ENCODE results near the gene ARAP1.
A peak's percentile ranks its signal among the peaks of the same experiment; 100 is the strongest.
"Not testable (repeated sequence)": the region's sequence is repeated elsewhere in the genome, so short reads cannot be mapped to it uniquely, and the experiment has no call there.

ARAP1 gene
- total RNA-seq = 168 to 186 reads per million in 2 donors

GRCh38 chr11:72752088-72752914 lies at the start of gene ARAP1:
Gene ARAP1, minus strand, starts transcription at chr11:72752408. Its CDS starts 25,280 bp downstream, at chr11:72727128.
- peak; percentile 80 for DNase-seq

- no peak for DNase-seq
Measured at GRCh38 chr11:72799441-72799840, 47.2 kb upstream of the ARAP1 start.

- no peak for DNase-seq
Measured at GRCh38 chr11:72798361-72798760, 46.2 kb upstream of the ARAP1 start.

- DNase-seq = peak; percentile 83
Measured at GRCh38 chr11:72793425-72794367, 41.5 kb upstream of the ARAP1 start, which contains the start of gene STARD10. Gene STARD10, minus strand, starts transcription at chr11:72794047. Its CDS starts 12,866 bp downstream, at chr11:72781181.

- DNase-seq = no peak
Measured at GRCh38 chr11:72793076-72793424, 40.8 kb upstream of the ARAP1 start.

GRCh38 chr11:72792437-72793021 lies 40.3 kb upstream of the ARAP1 start:
- no peak for DNase-seq

GRCh38 chr11:72791228-72791627 lies 39.0 kb upstream of the ARAP1 start:
- DNase-seq = not testable (repeated sequence)

- no peak for DNase-seq
Measured at GRCh38 chr11:72789493-72790131, 37.4 kb upstream of the ARAP1 start.

- DNase-seq = no peak
Measured at GRCh38 chr11:72788241-72788640, 36.0 kb upstream of the ARAP1 start.

- no peak for DNase-seq
Measured at GRCh38 chr11:72787216-72788104, 35.3 kb upstream of the ARAP1 start.

GRCh38 chr11:72786305-72787215 lies 34.4 kb upstream of the ARAP1 start:
- DNase-seq = no peak

- no peak for DNase-seq
Measured at GRCh38 chr11:72784662-72785061, 32.5 kb upstream of the ARAP1 start.

- DNase-seq = no peak
Measured at GRCh38 chr11:72783144-72783905, 31.1 kb upstream of the ARAP1 start.

- no peak for DNase-seq
Measured at GRCh38 chr11:72782081-72782920, 30.1 kb upstream of the ARAP1 start.

- DNase-seq = peak; percentile 66
Measured at GRCh38 chr11:72781313-72782080, 29.3 kb upstream of the ARAP1 start.

GRCh38 chr11:72781063-72781312 lies 28.8 kb upstream of the ARAP1 start:
- no peak for DNase-seq

GRCh38 chr11:72780296-72781062 lies 28.3 kb upstream of the ARAP1 start:
- DNase-seq = no peak

Measured in activated gamma-delta T cell (primary cell).